ENCODE results near the gene MXRA8.

The MXRA8 gene

GRCh38 chr1:1393428-1393827, 35.1 kb upstream of the MXRA8 start:
- Histone ChIP-seq H2AFZ (ENCODE audit: low read length) (no peak overlapping the region), H3K4me1 (ENCODE audit: low read length) (peaks cover 5% of the 10 kb centered on the region), H3K4me2 (ENCODE audit: low read depth, low read length) (no peak overlapping the region), H3K27me3 (replicated peaks; ENCODE audit: insufficient read depth, low read length) (no peaks in the 10 kb centered on the region), H4K20me1 (ENCODE audit: insufficient read depth, low read length) (no peaks in the 10 kb centered on the region), H3F3A (ENCODE audit: insufficient read depth, low read length) (no peaks in the 10 kb centered on the region), H3K36me3 (replicated peaks; ENCODE audit: insufficient read depth, low read length) (peaks cover 29% of the 10 kb centered on the region), H3K9me3 (replicated peaks; ENCODE audit: insufficient read depth, low read length) (no peaks in the 10 kb centered on the region), H3K4me3 (ENCODE audit: low read length) (no peak overlapping the region), H3K9me2 (replicated peaks; ENCODE audit: insufficient read depth, low read length) (no peaks in the 10 kb centered on the region), H3K27ac (ENCODE audit: low read length) (no peak overlapping the region), H3K9ac (ENCODE audit: low read length) (no peak overlapping the region), H3K79me2 (ENCODE audit: low read length) (peaks cover 63% of the 10 kb centered on the region)
- DNase-seq, result no peak
- no peak for TF ChIP-seq CTCF (IDR thresholded peaks at IDR 0.05; ENCODE audit: low read length)
- TF ChIP-seq EZH2 (optimal IDR thresholded peaks at IDR 0.05; ENCODE audit: low read depth, low read length), result no peak
- no peak for TF ChIP-seq EZH2phosphoT487 (IDR thresholded peaks at IDR 0.05; ENCODE audit: low read length)

GRCh38 chr1:1393014-1393413, 34.7 kb upstream of the MXRA8 start:
- Histone ChIP-seq H3K4me1 (ENCODE audit: low read length) (peaks cover 4% of the 10 kb centered on the region), H3K27me3 (replicated peaks; ENCODE audit: insufficient read depth, low read length) (no peaks in the 10 kb centered on the region), H2AFZ (ENCODE audit: low read length) (no peak overlapping the region), H3K4me2 (ENCODE audit: low read depth, low read length) (no peak overlapping the region), H3K9me2 (replicated peaks; ENCODE audit: insufficient read depth, low read length) (no peaks in the 10 kb centered on the region), H3K9me3 (replicated peaks; ENCODE audit: insufficient read depth, low read length) (no peaks in the 10 kb centered on the region), H3K4me3 (ENCODE audit: low read length) (no peak overlapping the region), H3K79me2 (ENCODE audit: low read length) (peaks cover 59% of the 10 kb centered on the region), H3K27ac (ENCODE audit: low read length) (no peak overlapping the region), H3K9ac (ENCODE audit: low read length) (no peak overlapping the region), H3F3A (ENCODE audit: insufficient read depth, low read length) (no peaks in the 10 kb centered on the region), H3K36me3 (replicated peaks; ENCODE audit: insufficient read depth, low read length) (peaks cover 30% of the 10 kb centered on the region), H4K20me1 (ENCODE audit: insufficient read depth, low read length) (no peaks in the 10 kb centered on the region)
- no peak for DNase-seq
- TF ChIP-seq EZH2 (optimal IDR thresholded peaks at IDR 0.05; ENCODE audit: low read depth, low read length), result no peak
- TF ChIP-seq EZH2phosphoT487 (IDR thresholded peaks at IDR 0.05; ENCODE audit: low read length), result no peak
- TF ChIP-seq CTCF (IDR thresholded peaks at IDR 0.05; ENCODE audit: low read length), result no peak

GRCh38 chr1:1391225-1391624, 32.9 kb upstream of the MXRA8 start:
- no peak for TF ChIP-seq EZH2 (optimal IDR thresholded peaks at IDR 0.05; ENCODE audit: low read depth, low read length)
- no peak for TF ChIP-seq EZH2phosphoT487 (IDR thresholded peaks at IDR 0.05; ENCODE audit: low read length)
- no peak for TF ChIP-seq CTCF (IDR thresholded peaks at IDR 0.05; ENCODE audit: low read length)
- no peaks in the 10 kb centered on the region for H3K9me3 ChIP-seq (replicated peaks; ENCODE audit: insufficient read depth, low read length)
- no peak for DNase-seq

More at GRCh38 chr1:1391225-1391624, 32.9 kb upstream of the MXRA8 start:
- peaks cover 39% of the 10 kb centered on the region for H3K36me3 ChIP-seq (replicated peaks; ENCODE audit: insufficient read depth, low read length)
- H3K27ac ChIP-seq (ENCODE audit: low read length), result no peak overlapping the region
- H3K27me3 ChIP-seq (replicated peaks; ENCODE audit: insufficient read depth, low read length), result no peaks in the 10 kb centered on the region
- no peaks in the 10 kb centered on the region for H3F3A ChIP-seq (ENCODE audit: insufficient read depth, low read length)
- H3K79me2 ChIP-seq (ENCODE audit: low read length), result peaks cover 53% of the 10 kb centered on the region
- no peaks in the 10 kb centered on the region for H4K20me1 ChIP-seq (ENCODE audit: insufficient read depth, low read length)
- H3K4me3 ChIP-seq (ENCODE audit: low read length), result no peak overlapping the region
- no peaks in the 10 kb centered on the region for H3K4me1 ChIP-seq (ENCODE audit: low read length)
- no peak overlapping the region for H3K9ac ChIP-seq (ENCODE audit: low read length)
- H3K4me2 ChIP-seq (ENCODE audit: low read depth, low read length), result no peak overlapping the region
- H2AFZ ChIP-seq (ENCODE audit: low read length), result no peak overlapping the region
- no peaks in the 10 kb centered on the region for H3K9me2 ChIP-seq (replicated peaks; ENCODE audit: insufficient read depth, low read length)
